Thymus (tissue), 11 donors: ENCODE data around the gene PGBD2. TPM values are rescaled to one million over a fixed set of nuclear protein-coding genes. Genes with fewer than 3 reads are reported as not detected.

Experiments
- DNase-seq, 9 donors: peaks; one replicate each; pipeline ENCODE4 v3.0.0-alpha.2; 2013; ENCODE audit warnings: low spot score in 9 of 9, low read depth in 6 of 9, missing footprints in 1 of 9
- H3K27ac ChIP-seq, 2 donors: one replicate each; pipeline ENCODE4 v1.5.1; 2013; ENCODE audit warnings: control low read depth in 1 of 2, low read depth in 1 of 2, low read length in 1 of 2, mild to moderate bottlenecking in 1 of 2, moderate library complexity in 1 of 2
- H3K27me3 ChIP-seq, 2 donors: one replicate each; pipeline ENCODE4 v1.5.1; 2013; ENCODE audit warnings: low read length in 1 of 2; ENCODE audit not compliant: control insufficient read depth in 2 of 2, insufficient read depth in 1 of 2
- H3K36me3 ChIP-seq, 2 donors: one replicate each; pipeline ENCODE4 v1.5.1; 2013; ENCODE audit warnings: low read length in 1 of 2, mild to moderate bottlenecking in 1 of 2, moderate library complexity in 1 of 2; ENCODE audit not compliant: control insufficient read depth in 2 of 2, insufficient read depth in 2 of 2
- H3K4me1 ChIP-seq, 2 donors: one replicate each; pipeline ENCODE4 v1.5.1; 2013; ENCODE audit warnings: low read length in 2 of 2; ENCODE audit not compliant: control insufficient read depth in 2 of 2, insufficient read depth in 2 of 2
- H3K4me3 ChIP-seq, 2 donors: one replicate each; pipeline ENCODE4 v1.5.1; 2013; ENCODE audit warnings: low read length in 2 of 2, control low read depth in 1 of 2, mild to moderate bottlenecking in 1 of 2
- H3K9me3 ChIP-seq, 2 donors: one replicate each; pipeline ENCODE4 v1.5.1; 2013; ENCODE audit warnings: low read length in 1 of 2, mild to moderate bottlenecking in 1 of 2; ENCODE audit not compliant: control insufficient read depth in 2 of 2, insufficient read depth in 1 of 2
- WGBS: extraction: QIAGEN DNeasy Blood & Tissue Kit; methylation state at CpG from one replicate; pipeline ENCODE4 v1.1.7; 2013; 5-methylcytosine and 5-hydroxymethylcytosine counted together
- polyA plus RNA-seq: library from polyadenylated mRNA; stranded (reverse); fragments of 200-250 nt; gene quantifications from one replicate; pipeline ENCODE4 v1.2.3, GENCODE V29; 2013
- total RNA-seq: library from RNA; stranded (reverse); fragments of 120-200 nt; gene quantifications from one replicate; pipeline ENCODE4 v1.2.4, GENCODE V29; 2013
- donor health status: healthy.

PGBD2 gene
- total and polyA plus RNA-seq, 2 donors: 8.0 to 8.8 TPM

GRCh38 chr1:248861616-248862015, 44.4 kb upstream of the PGBD2 start:
- Histone ChIP-seq H3K27me3 (no peaks in the 10 kb centered on the region), H3K4me1 (peaks cover 21 to 40% of the 10 kb centered on the region in 2 donors), H3K4me3 (no peak overlapping the region), H3K9me3 (peaks cover 2 to 4% of the 10 kb centered on the region in 2 donors), H3K27ac (no peak overlapping the region), H3K36me3 (no peaks in the 10 kb centered on the region)
- 98% methylated on average over 2 of the region's 2 CpGs for WGBS
- no peak for DNase-seq

- WGBS: 25% methylated on average over 4 of the region's 4 CpGs
- Histone ChIP-seq H3K36me3 (no peaks in the 10 kb centered on the region), H3K27me3 (no peaks in the 10 kb centered on the region), H3K9me3 (peaks cover 0 to 6% of the 10 kb centered on the region in 2 donors), H3K27ac (peak overlapping the region; percentile 80 to 95), H3K4me1 (peaks cover 15 to 33% of the 10 kb centered on the region in 2 donors), H3K4me3 (peak overlapping the region; percentile 63 to 85)
- peak in 1 of 9 donors; percentile 43 for DNase-seq
These were observed 43.4 kb upstream of the PGBD2 start for GRCh38 chr1:248862695-248862997.

- Histone ChIP-seq H3K4me3 (peak overlapping the region; percentile 63 to 85), H3K9me3 (peaks cover 0 to 6% of the 10 kb centered on the region in 2 donors), H3K27me3 (no peaks in the 10 kb centered on the region), H3K4me1 (peaks cover 9 to 27% of the 10 kb centered on the region in 2 donors), H3K27ac (peak overlapping the region; percentile 80 to 95), H3K36me3 (no peaks in the 10 kb centered on the region)
- 14% methylated on average over 46 of the region's 46 CpGs for WGBS
- peak in 8 of 9 donors; percentile 56 to 92 (median 78) for DNase-seq
These were observed 42.8 kb upstream of the PGBD2 start for GRCh38 chr1:248862998-248863881.

GRCh38 chr1:248871837-248872401, 34.1 kb upstream of the PGBD2 start:
- no peaks in the 10 kb centered on the region for H3K36me3 ChIP-seq
- H3K9me3 ChIP-seq: peaks cover 0 to 2% of the 10 kb centered on the region in 2 donors
- peaks cover 0 to 8% of the 10 kb centered on the region in 2 donors for H3K4me1 ChIP-seq
- over 99% methylated on average over 3 of the region's 3 CpGs for WGBS
- no peak overlapping the region for H3K27ac ChIP-seq
- H3K4me3 ChIP-seq: no peak overlapping the region
- no peak for DNase-seq
- no peaks in the 10 kb centered on the region for H3K27me3 ChIP-seq

GRCh38 chr1:248872752-248873408, 33.2 kb upstream of the PGBD2 start:
- H3K27me3 ChIP-seq: no peaks in the 10 kb centered on the region
- peak overlapping the region; percentile 76 to 77 for H3K4me3 ChIP-seq
- no peaks in the 10 kb centered on the region for H3K36me3 ChIP-seq
- peak overlapping the region; percentile 91 to 94 for H3K27ac ChIP-seq
- WGBS: 2% methylated on average over 31 of the region's 31 CpGs
- H3K9me3 ChIP-seq: no peaks in the 10 kb centered on the region
- H3K4me1 ChIP-seq: peaks cover 0 to 8% of the 10 kb centered on the region in 2 donors
- peak in 8 of 9 donors; percentile 37 to 74 (median 48) for DNase-seq

- Histone ChIP-seq H3K27me3 (no peaks in the 10 kb centered on the region), H3K9me3 (no peaks in the 10 kb centered on the region), H3K4me1 (peaks cover 0 to 8% of the 10 kb centered on the region in 2 donors), H3K27ac (peak overlapping the region; percentile 91 to 94), H3K36me3 (no peaks in the 10 kb centered on the region), H3K4me3 (peak overlapping the region; percentile 76 to 77)
- WGBS: under 1% methylated on average over 41 of the region's 41 CpGs
- peak; percentile 80 to 95 (median 87) for DNase-seq
These were observed 32.5 kb upstream of the PGBD2 start for GRCh38 chr1:248873409-248873992.

GRCh38 chr1:248873993-248874533, 32.0 kb upstream of the PGBD2 start:
- no peaks in the 10 kb centered on the region for H3K9me3 ChIP-seq
- 10% methylated on average over 23 of the region's 23 CpGs for WGBS
- peak overlapping the region; percentile 91 to 94 for H3K27ac ChIP-seq
- H3K36me3 ChIP-seq: no peaks in the 10 kb centered on the region
- peak overlapping the region; percentile 76 to 77 for H3K4me3 ChIP-seq
- H3K4me1 ChIP-seq: peaks cover 0 to 8% of the 10 kb centered on the region in 2 donors
- H3K27me3 ChIP-seq: no peaks in the 10 kb centered on the region
- DNase-seq: peak; percentile 71 to 93 (median 79)

- no peak for DNase-seq
- Histone ChIP-seq H3K4me3 (no peak overlapping the region), H3K36me3 (no peaks in the 10 kb centered on the region), H3K4me1 (no peaks in the 10 kb centered on the region), H3K27ac (no peak overlapping the region), H3K27me3 (no peaks in the 10 kb centered on the region), H3K9me3 (no peaks in the 10 kb centered on the region)
- WGBS: 97% methylated on average over 1 of the region's 1 CpG
These were observed 24.8 kb upstream of the PGBD2 start for GRCh38 chr1:248881261-248881660.
